ENCODE data around the gene PLXNC1.
A peak's percentile ranks its signal among the peaks of the same experiment; 100 is the strongest.

Gene PLXNC1

GRCh38 chr12:94172973-94173372 lies 24.6 kb downstream of the PLXNC1 start:
- H3K36me3 ChIP-seq (replicated peaks): no peaks in the 10 kb centered on the region
- H3K27me3 ChIP-seq (replicated peaks): no peaks in the 10 kb centered on the region
- H3K4me3 ChIP-seq (ENCODE audit: low read depth, low read length): no peak overlapping the region
- TF ChIP-seq CTCF (IDR thresholded peaks at IDR 0.05; ENCODE audit: low read depth, low read length, missing control alignments): no peak
- peak overlapping the region; percentile 86 for H3K27ac ChIP-seq
- DNase-seq: peak; percentile 98
- in situ Hi-C loops (cut with HindIII; ENCODE audit: low pct_ligation_motif_present, low sequenced_read_pairs): no loop called here

- Histone ChIP-seq H3K4me3 (ENCODE audit: low read depth, low read length) (no peak overlapping the region), H3K27ac (no peak overlapping the region), H3K27me3 (replicated peaks) (no peaks in the 10 kb centered on the region), H3K36me3 (replicated peaks) (no peaks in the 10 kb centered on the region)
- in situ Hi-C loops (cut with HindIII; ENCODE audit: low pct_ligation_motif_present, low sequenced_read_pairs): no loop called here
- no peak for TF ChIP-seq CTCF (IDR thresholded peaks at IDR 0.05; ENCODE audit: low read depth, low read length, missing control alignments)
- no peak for DNase-seq
Observed at GRCh38 chr12:94173660-94174265, 25.4 kb downstream of the PLXNC1 start.

GRCh38 chr12:94174576-94174975 lies 26.2 kb downstream of the PLXNC1 start:
- Histone ChIP-seq H3K36me3 (replicated peaks) (no peaks in the 10 kb centered on the region), H3K4me3 (ENCODE audit: low read depth, low read length) (no peak overlapping the region), H3K27me3 (replicated peaks) (no peaks in the 10 kb centered on the region), H3K27ac (no peak overlapping the region)
- in situ Hi-C loops (cut with HindIII; ENCODE audit: low pct_ligation_motif_present, low sequenced_read_pairs): no loop called here
- TF ChIP-seq CTCF (IDR thresholded peaks at IDR 0.05; ENCODE audit: low read depth, low read length, missing control alignments): no peak
- no peak for DNase-seq

GRCh38 chr12:94175763-94176668 lies 27.6 kb downstream of the PLXNC1 start:
- in situ Hi-C loops (cut with HindIII; ENCODE audit: low pct_ligation_motif_present, low sequenced_read_pairs): no loop called here
- H3K36me3 ChIP-seq (replicated peaks): no peaks in the 10 kb centered on the region
- no peaks in the 10 kb centered on the region for H3K27me3 ChIP-seq (replicated peaks)
- TF ChIP-seq CTCF (IDR thresholded peaks at IDR 0.05; ENCODE audit: low read depth, low read length, missing control alignments): no peak
- H3K27ac ChIP-seq: no peak overlapping the region
- H3K4me3 ChIP-seq (ENCODE audit: low read depth, low read length): no peak overlapping the region
- DNase-seq: no peak

- no peak for DNase-seq
- in situ Hi-C loops (cut with HindIII; ENCODE audit: low pct_ligation_motif_present, low sequenced_read_pairs): no loop called here
- H3K36me3 ChIP-seq (replicated peaks): no peaks in the 10 kb centered on the region
Observed at GRCh38 chr12:94178054-94178453, 29.7 kb downstream of the PLXNC1 start.

More at GRCh38 chr12:94178054-94178453, 29.7 kb downstream of the PLXNC1 start:
- H3K4me3 ChIP-seq (ENCODE audit: low read depth, low read length): no peak overlapping the region
- no peaks in the 10 kb centered on the region for H3K27me3 ChIP-seq (replicated peaks)
- TF ChIP-seq CTCF (IDR thresholded peaks at IDR 0.05; ENCODE audit: low read depth, low read length, missing control alignments): no peak
- no peak overlapping the region for H3K27ac ChIP-seq
